ENCODE measurements around the gene B4GALT5.

The B4GALT5 gene

GRCh38 chr20:49699200-49699992 lies 14.3 kb downstream of the B4GALT5 start:
- peak; percentile 78 for DNase-seq

GRCh38 chr20:49698477-49698876 lies 15.2 kb downstream of the B4GALT5 start:
- DNase-seq: no peak

- DNase-seq: no peak
Observed at GRCh38 chr20:49697071-49697470, 16.6 kb downstream of the B4GALT5 start.

- no peak for DNase-seq
Observed at GRCh38 chr20:49696594-49696993, 17.1 kb downstream of the B4GALT5 start.

- DNase-seq: no peak
Observed at GRCh38 chr20:49695830-49696229, 17.8 kb downstream of the B4GALT5 start.

GRCh38 chr20:49694450-49695071 lies 19.1 kb downstream of the B4GALT5 start:
- DNase-seq: no peak

- no peak for DNase-seq
Observed at GRCh38 chr20:49693435-49694171, 20.1 kb downstream of the B4GALT5 start.

- DNase-seq: no peak
Observed at GRCh38 chr20:49692941-49693340, 20.7 kb downstream of the B4GALT5 start.

GRCh38 chr20:49691818-49692568 lies 21.7 kb downstream of the B4GALT5 start:
- DNase-seq: no peak

- peak; percentile 35 for DNase-seq
Observed at GRCh38 chr20:49690899-49691620, 22.6 kb downstream of the B4GALT5 start.

- no peak for DNase-seq
Observed at GRCh38 chr20:49687595-49688567, 25.8 kb downstream of the B4GALT5 start.

GRCh38 chr20:49685809-49686208 lies 27.9 kb downstream of the B4GALT5 start:
- DNase-seq: peak; percentile 59

- no peak for DNase-seq
Observed at GRCh38 chr20:49685161-49685601, 28.5 kb downstream of the B4GALT5 start.

GRCh38 chr20:49684335-49684997 lies 29.2 kb downstream of the B4GALT5 start:
- DNase-seq: no peak

- no peak for DNase-seq
Observed at GRCh38 chr20:49682798-49683197, 30.9 kb downstream of the B4GALT5 start.

- DNase-seq: no peak
Observed at GRCh38 chr20:49682278-49682677, 31.4 kb downstream of the B4GALT5 start.

GRCh38 chr20:49681850-49682216 lies 31.8 kb downstream of the B4GALT5 start:
- DNase-seq: no peak

GRCh38 chr20:49680484-49680883 lies 33.2 kb downstream of the B4GALT5 start:
- DNase-seq: no peak

- DNase-seq: no peak
Observed at GRCh38 chr20:49679634-49680033, 34.0 kb downstream of the B4GALT5 start.
